ENCODE data around the gene HTRA3.

GRCh38 chr4:8346838-8347605 is 77.5 kb downstream of the HTRA3 start:
- TF ChIP-seq SMAD3 (CRISPR knock-in tag; IDR thresholded peaks at IDR 0.05; ENCODE audit: borderline replicate concordance) (no peak), TP53 (CRISPR knock-in tag; IDR thresholded peaks at IDR 0.05) (no peak), MLX (CRISPR knock-in tag; IDR thresholded peaks at IDR 0.05) (no peak), CTCF (IDR thresholded peaks at IDR 0.05) (no peak)
